ENCODE results near the gene CABP2. TPM values are rescaled to one million over a fixed set of nuclear protein-coding genes. Genes with fewer than 3 reads are reported as not detected.

Gene CABP2
- total RNA-seq, 1 experiment from 2014 or later: not detected

DNA sequence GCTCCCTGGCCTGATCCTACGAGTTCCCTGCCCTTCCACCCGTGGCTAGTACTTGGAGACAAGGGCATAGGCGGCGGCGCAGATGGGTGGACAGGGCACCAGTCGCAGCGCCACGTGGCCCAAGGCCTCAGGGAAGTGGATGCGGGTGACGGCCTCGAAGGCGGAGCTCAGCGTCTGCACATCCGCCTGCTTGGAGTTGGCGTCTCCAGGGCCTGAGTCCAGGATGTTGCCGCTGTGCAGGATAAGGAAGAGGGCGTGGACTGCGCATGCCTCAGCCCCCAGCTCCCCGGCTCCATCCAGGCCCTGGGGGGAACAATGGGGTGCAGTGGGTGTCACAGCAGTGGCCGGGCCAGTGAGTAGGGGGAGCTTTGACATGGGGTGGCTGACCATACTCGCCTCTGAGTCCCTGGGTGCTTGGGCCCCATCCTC, 24.7 kb downstream of the CABP2 start:
- no peak for DNase-seq
- H4K20me1 ChIP-seq (ENCODE audit: insufficient read depth, low read depth, low read length): peaks cover 13% of the 10 kb centered on the region
- peaks cover 16% of the 10 kb centered on the region for H3K79me2 ChIP-seq (ENCODE audit: low read length)
- no peaks in the 10 kb centered on the region for H3K9me2 ChIP-seq (replicated peaks; ENCODE audit: insufficient read depth, low read length)
- H3K4me2 ChIP-seq (ENCODE audit: low read depth, low read length, poor library complexity, severe bottlenecking): no peak overlapping the region
- no peaks in the 10 kb centered on the region for H3K9me3 ChIP-seq (ENCODE audit: low read length)
- no peak overlapping the region for H3K4me3 ChIP-seq (ENCODE audit: low read length)
- H2AFZ ChIP-seq (ENCODE audit: low read length): no peak overlapping the region
- no peaks in the 10 kb centered on the region for H3K27me3 ChIP-seq (ENCODE audit: low read length)
- peaks cover 27% of the 10 kb centered on the region for H3K36me3 ChIP-seq (ENCODE audit: insufficient read depth, low read length)
- no peak overlapping the region for H3K9ac ChIP-seq (ENCODE audit: low read length)
- H3K27ac ChIP-seq (ENCODE audit: low read length): no peak overlapping the region
- peaks cover 6% of the 10 kb centered on the region for H3K4me1 ChIP-seq (ENCODE audit: low read length)

DNA sequence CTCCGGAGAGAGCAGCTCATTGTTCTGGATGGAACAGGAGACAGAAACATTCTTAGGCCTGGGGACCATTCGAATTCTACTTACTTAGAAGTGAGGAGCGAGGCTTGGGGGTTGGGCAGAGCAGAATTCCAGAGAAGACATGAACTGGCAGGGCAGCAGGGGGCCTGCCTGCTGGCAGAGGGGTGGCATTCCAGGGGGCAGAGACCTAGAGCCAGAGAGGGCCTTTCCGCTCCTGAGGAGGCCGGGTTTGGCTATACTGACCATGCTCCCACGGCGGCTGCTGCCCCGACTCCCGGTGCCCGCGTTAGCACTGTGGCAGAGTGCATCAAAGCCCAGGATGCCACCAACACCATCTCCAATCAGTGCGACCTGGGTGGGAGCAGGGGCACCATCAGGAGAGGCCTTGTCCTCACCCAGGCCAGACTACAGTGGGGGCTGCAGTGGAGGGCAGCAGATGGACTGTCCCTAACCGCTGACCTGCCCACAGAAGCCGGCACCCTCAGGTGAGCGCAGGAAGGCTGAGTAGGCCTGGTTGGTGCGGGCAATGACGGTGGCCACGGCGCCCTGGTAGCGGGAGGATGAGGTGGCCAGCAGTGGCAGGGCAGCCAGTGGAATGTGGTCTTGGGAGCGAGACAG, 25.5 kb downstream of the CABP2 start:
- no peak overlapping the region for H3K4me3 ChIP-seq (ENCODE audit: low read length)
- H4K20me1 ChIP-seq (ENCODE audit: insufficient read depth, low read depth, low read length): peaks cover 9% of the 10 kb centered on the region; the same call in 1 of the 2 replicates
- no peak overlapping the region for H3K9ac ChIP-seq (ENCODE audit: low read length)
- H3K79me2 ChIP-seq (ENCODE audit: low read length): peaks cover 8% of the 10 kb centered on the region
- H3K4me2 ChIP-seq (ENCODE audit: low read depth, low read length, poor library complexity, severe bottlenecking): no peak overlapping the region
- peaks cover 27% of the 10 kb centered on the region for H3K36me3 ChIP-seq (ENCODE audit: insufficient read depth, low read length)
- DNase-seq: no peak
- H2AFZ ChIP-seq (ENCODE audit: low read length): no peak overlapping the region
- H3K27me3 ChIP-seq (ENCODE audit: low read length): no peaks in the 10 kb centered on the region
- H3K4me1 ChIP-seq (ENCODE audit: low read length): no peaks in the 10 kb centered on the region
- no peaks in the 10 kb centered on the region for H3K9me3 ChIP-seq (ENCODE audit: low read length)
- H3K9me2 ChIP-seq (replicated peaks; ENCODE audit: insufficient read depth, low read length): no peaks in the 10 kb centered on the region
- no peak overlapping the region for H3K27ac ChIP-seq (ENCODE audit: low read length)

DNA sequence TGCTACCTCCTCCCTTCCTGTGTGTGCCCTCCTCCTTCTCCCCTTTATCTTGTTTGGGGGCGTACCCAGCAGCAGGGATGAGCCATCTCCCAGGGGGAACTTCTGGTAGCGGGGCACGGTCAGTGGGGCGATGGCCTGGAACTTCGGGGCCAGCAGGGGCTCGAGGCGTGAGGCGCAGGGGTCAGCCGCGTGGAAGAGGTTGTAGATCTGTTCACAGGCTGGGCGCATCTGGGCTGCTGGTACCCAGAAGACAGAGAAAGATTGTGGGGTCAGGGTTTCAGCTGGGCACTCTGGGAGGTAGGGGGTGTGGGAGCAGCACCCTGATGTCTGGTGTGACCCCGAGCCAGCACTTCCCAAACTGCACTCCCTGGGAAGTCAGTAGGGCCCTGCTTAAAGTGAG, 27.1 kb downstream of the CABP2 start:
- H3K79me2 ChIP-seq (ENCODE audit: low read length): peaks cover 2% of the 10 kb centered on the region; the same call in 1 of the 2 replicates
- no peaks in the 10 kb centered on the region for H3K4me1 ChIP-seq (ENCODE audit: low read length)
- H3K27me3 ChIP-seq (ENCODE audit: low read length): no peaks in the 10 kb centered on the region
- H3K4me3 ChIP-seq (ENCODE audit: low read length): no peak overlapping the region
- H3K9me2 ChIP-seq (replicated peaks; ENCODE audit: insufficient read depth, low read length): no peaks in the 10 kb centered on the region
- no peak overlapping the region for H3K4me2 ChIP-seq (ENCODE audit: low read depth, low read length, poor library complexity, severe bottlenecking)
- DNase-seq: no peak
- H4K20me1 ChIP-seq (ENCODE audit: insufficient read depth, low read depth, low read length): peaks cover 9% of the 10 kb centered on the region; the same call in 1 of the 2 replicates
- H3K36me3 ChIP-seq (ENCODE audit: insufficient read depth, low read length): peaks cover 23% of the 10 kb centered on the region
- no peak overlapping the region for H2AFZ ChIP-seq (ENCODE audit: low read length)
- no peaks in the 10 kb centered on the region for H3K9me3 ChIP-seq (ENCODE audit: low read length)
- no peak overlapping the region for H3K9ac ChIP-seq (ENCODE audit: low read length)
- no peak overlapping the region for H3K27ac ChIP-seq (ENCODE audit: low read length)

DNA sequence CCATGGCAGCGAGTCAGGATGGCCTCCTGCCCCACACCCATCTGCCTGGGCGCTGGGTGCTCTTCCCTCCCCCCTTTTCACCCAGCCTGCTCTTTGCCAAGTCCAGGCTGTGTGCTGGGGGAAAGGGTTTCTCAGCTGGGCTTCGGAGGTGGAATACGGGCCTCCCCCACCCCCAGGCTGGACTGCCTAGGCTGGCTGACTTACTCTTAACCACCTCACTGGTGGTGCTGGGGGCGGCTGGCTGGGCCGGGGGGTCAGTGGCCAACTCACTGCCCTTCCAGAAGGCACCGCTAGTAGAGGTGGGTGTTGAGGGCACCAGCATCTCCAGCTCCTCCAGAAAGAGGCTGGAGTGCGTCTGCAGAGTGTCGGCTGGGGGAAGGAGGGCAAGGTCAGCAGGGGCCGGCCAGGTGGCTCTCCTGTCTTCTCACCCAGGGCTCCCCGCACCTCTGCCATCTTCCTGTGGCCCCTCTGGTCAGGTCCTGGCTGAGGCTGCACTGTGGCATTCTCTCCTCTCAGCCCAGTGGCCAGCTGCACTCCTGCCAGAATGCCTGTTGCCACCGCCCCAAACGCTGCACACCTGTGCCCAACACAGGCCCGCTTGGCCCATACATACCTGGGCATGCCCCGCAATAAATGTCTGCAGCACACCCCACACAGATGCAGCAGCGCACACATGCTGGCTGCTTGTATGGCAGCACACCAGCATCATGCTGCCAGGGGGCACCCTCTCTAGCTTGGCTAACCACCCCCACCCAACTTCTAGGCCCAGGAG, 27.8 kb downstream of the CABP2 start:
- no peak overlapping the region for H3K27ac ChIP-seq (ENCODE audit: low read length)
- no peak overlapping the region for H3K4me3 ChIP-seq (ENCODE audit: low read length)
- DNase-seq: no peak
- H4K20me1 ChIP-seq (ENCODE audit: insufficient read depth, low read depth, low read length): 0 out of 2 replicates have a peak, but pooled peaks cover 2% of the 10 kb centered on the region
- peaks cover 16% of the 10 kb centered on the region; the same call in 1 of the 2 replicates for H3K36me3 ChIP-seq (ENCODE audit: insufficient read depth, low read length)
- H3K4me2 ChIP-seq (ENCODE audit: low read depth, low read length, poor library complexity, severe bottlenecking): no peak overlapping the region
- H3K9ac ChIP-seq (ENCODE audit: low read length): no peak overlapping the region
- H3K27me3 ChIP-seq (ENCODE audit: low read length): no peaks in the 10 kb centered on the region
- H3K79me2 ChIP-seq (ENCODE audit: low read length): no peaks in the 10 kb centered on the region
- H3K9me2 ChIP-seq (replicated peaks; ENCODE audit: insufficient read depth, low read length): no peaks in the 10 kb centered on the region
- H3K9me3 ChIP-seq (ENCODE audit: low read length): no peaks in the 10 kb centered on the region
- H3K4me1 ChIP-seq (ENCODE audit: low read length): peaks cover 7% of the 10 kb centered on the region
- no peak overlapping the region for H2AFZ ChIP-seq (ENCODE audit: low read length)

DNA sequence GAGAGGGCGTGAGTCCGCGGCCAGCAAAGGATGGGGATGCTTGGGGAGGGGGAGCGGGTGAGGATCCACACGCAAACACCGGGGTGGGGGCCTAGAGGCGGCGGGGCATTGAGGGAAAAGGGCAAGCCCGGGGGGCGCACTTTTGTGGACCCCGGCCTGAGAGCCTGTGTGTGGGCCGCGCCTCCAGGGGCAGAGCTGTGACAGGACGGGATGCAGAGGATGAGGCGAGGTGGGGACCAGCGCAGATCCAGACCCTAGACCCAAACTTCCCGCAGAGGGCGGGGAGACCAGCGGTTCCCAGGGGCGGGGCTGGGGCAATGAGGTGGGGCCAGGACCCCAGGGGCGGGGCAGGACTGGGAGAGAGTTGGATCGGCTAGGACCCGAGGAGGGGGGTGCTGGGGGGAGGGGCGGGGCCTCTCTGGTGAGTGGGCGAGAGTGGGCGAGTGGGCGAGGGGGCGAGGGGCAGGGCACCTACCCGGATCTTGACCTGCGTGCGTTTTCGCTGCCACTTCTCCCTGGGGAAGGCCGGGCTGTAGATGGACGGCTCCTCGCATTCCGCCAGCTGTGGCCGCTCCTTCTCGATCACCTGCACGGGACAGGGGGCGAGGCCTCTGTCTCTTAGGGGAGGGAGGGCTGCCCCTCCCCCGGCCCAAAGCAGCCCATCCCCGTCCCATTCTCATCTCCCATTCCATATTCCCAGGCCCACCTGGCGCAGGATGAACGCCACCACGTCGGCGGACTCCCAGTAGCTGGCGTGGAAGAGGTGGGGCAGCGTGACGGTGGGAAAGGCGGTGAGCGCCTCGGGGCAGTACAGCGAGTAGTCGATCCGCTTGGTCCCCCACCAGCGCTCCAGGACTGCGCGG, 28.6 kb downstream of the CABP2 start:
- H3K4me1 ChIP-seq (ENCODE audit: low read length): peaks cover 7% of the 10 kb centered on the region
- H3K9me3 ChIP-seq (ENCODE audit: low read length): no peaks in the 10 kb centered on the region
- no peaks in the 10 kb centered on the region for H3K27me3 ChIP-seq (ENCODE audit: low read length)
- no peaks in the 10 kb centered on the region for H3K79me2 ChIP-seq (ENCODE audit: low read length)
- H3K4me3 ChIP-seq (ENCODE audit: low read length): no peak overlapping the region
- no peak overlapping the region for H2AFZ ChIP-seq (ENCODE audit: low read length)
- H4K20me1 ChIP-seq (ENCODE audit: insufficient read depth, low read depth, low read length): no peaks in the 10 kb centered on the region
- no peak overlapping the region for H3K27ac ChIP-seq (ENCODE audit: low read length)
- H3K9me2 ChIP-seq (replicated peaks; ENCODE audit: insufficient read depth, low read length): no peaks in the 10 kb centered on the region
- DNase-seq: peak; percentile 42
- H3K4me2 ChIP-seq (ENCODE audit: low read depth, low read length, poor library complexity, severe bottlenecking): no peak overlapping the region
- no peak overlapping the region for H3K9ac ChIP-seq (ENCODE audit: low read length)
- H3K36me3 ChIP-seq (ENCODE audit: insufficient read depth, low read length): peaks cover 15% of the 10 kb centered on the region; the same call in 1 of the 2 replicates

DNA sequence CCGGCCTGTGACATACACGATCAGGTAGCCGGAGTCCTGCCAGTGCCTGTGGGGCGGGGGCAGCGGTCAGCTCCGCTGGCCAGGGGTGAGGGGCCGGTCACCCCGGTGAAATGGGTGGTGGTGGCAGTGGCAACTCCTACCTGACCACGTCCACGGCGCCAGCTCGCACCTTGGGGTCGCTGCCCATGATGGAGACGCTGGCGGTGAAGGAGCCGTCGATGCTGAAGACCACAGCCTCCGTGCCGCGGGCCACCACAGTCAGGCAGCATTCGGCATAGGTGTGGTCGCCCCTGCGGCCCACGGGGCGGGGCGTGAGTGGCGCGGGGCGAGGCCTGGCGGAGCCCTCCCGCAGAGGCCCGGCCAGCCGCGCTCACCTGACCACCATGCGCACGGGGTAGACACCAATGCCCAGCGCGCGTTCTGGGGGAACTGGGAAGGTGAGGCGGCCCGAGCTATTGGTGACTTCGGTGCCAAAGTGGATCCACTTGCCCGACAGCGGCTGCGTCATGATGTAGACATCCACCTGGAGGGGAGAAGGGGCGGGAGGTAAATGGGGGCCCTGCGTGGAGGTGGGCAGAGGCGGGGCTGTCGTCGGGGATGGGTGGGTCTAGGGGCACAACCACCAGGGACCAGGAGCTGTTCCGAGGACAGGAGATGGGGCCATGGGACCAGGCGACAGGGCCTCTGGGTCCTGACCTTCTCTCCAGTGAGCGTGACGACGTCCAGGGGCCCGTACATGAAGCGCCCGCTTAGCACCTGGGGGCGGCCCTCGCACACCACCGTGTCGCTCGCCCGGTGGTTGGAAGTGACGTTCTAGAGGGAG, 29.5 kb downstream of the CABP2 start:
- Histone ChIP-seq H3K9me2 (replicated peaks; ENCODE audit: insufficient read depth, low read length) (no peaks in the 10 kb centered on the region), H3K4me3 (ENCODE audit: low read length) (no peak overlapping the region), H4K20me1 (ENCODE audit: insufficient read depth, low read depth, low read length) (no peaks in the 10 kb centered on the region), H3K27ac (ENCODE audit: low read length) (no peak overlapping the region), H3K9me3 (ENCODE audit: low read length) (no peaks in the 10 kb centered on the region), H3K27me3 (ENCODE audit: low read length) (no peaks in the 10 kb centered on the region), H3K9ac (ENCODE audit: low read length) (no peak overlapping the region), H3K36me3 (ENCODE audit: insufficient read depth, low read length) (peaks cover 15% of the 10 kb centered on the region; the same call in 1 of the 2 replicates), H3K4me1 (ENCODE audit: low read length) (peaks cover 11% of the 10 kb centered on the region), H2AFZ (ENCODE audit: low read length) (no peak overlapping the region), H3K79me2 (ENCODE audit: low read length) (no peaks in the 10 kb centered on the region), H3K4me2 (ENCODE audit: low read depth, low read length, poor library complexity, severe bottlenecking) (no peak overlapping the region)
- DNase-seq: peak; percentile 32

DNA sequence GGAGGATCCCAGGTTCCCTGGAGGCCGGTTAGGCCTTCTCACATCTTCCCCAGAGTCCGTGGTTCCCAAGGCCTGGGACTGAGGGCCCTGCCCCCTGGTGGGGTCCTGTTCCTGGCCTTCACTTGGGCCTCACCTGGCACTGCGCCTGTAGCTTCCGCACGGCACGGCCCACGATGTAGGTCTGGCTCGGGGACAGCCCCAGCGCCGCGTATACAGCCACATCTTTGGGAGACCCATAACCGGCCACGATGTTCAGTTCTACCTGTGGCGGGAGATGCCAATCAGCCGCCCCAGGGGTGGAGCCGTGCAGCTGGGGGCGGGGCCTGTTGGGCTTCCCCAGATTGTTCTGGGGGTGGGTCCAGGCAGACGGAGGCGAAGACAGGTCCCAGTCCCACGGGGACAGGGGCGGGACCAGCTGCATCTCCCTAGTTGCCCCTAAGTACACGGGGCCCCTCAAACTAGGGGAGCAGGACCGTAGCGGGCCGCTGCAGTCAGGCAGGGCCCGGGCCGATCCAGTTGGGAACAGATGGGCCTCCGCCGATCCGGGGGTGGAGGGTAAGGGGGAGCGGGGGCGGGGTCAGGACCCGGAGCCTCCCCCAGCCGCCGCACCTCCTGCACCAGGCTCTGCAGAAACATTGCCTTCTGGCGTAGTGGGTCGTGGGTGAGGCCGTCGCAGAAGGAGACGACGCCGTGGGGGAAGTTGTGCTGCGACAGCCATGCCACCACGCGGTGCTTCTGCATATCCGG, 30.3 kb downstream of the CABP2 start:
- H3K4me3 ChIP-seq (ENCODE audit: low read length): no peak overlapping the region
- H3K79me2 ChIP-seq (ENCODE audit: low read length): no peaks in the 10 kb centered on the region
- H3K9me3 ChIP-seq (ENCODE audit: low read length): no peaks in the 10 kb centered on the region
- no peak overlapping the region for H3K27ac ChIP-seq (ENCODE audit: low read length)
- DNase-seq: peak; percentile 84
- peaks cover 13% of the 10 kb centered on the region for H3K4me1 ChIP-seq (ENCODE audit: low read length)
- no peaks in the 10 kb centered on the region for H3K9me2 ChIP-seq (replicated peaks; ENCODE audit: insufficient read depth, low read length)
- no peak overlapping the region for H3K9ac ChIP-seq (ENCODE audit: low read length)
- no peaks in the 10 kb centered on the region for H3K27me3 ChIP-seq (ENCODE audit: low read length)
- no peak overlapping the region for H3K4me2 ChIP-seq (ENCODE audit: low read depth, low read length, poor library complexity, severe bottlenecking)
- peaks cover 15% of the 10 kb centered on the region; the same call in 1 of the 2 replicates for H3K36me3 ChIP-seq (ENCODE audit: insufficient read depth, low read length)
- H4K20me1 ChIP-seq (ENCODE audit: insufficient read depth, low read depth, low read length): no peaks in the 10 kb centered on the region
- H2AFZ ChIP-seq (ENCODE audit: low read length): no peak overlapping the region

Measured in Karpas-422 (cell line).